CD4-positive, alpha-beta T cell (primary cell): ENCODE data around the gene CHID1. TPM values are rescaled to one million over a fixed set of nuclear protein-coding genes. Genes with fewer than 3 reads are reported as not detected.

Experiments used
- ATAC-seq: fragments of 200-7000 bp; cut with Tn5 transposase; one replicate; pipeline ENCODE4 v1.10.0; 2022; ENCODE audit warnings: mild to moderate bottlenecking; ENCODE audit not compliant: poor library complexity
- CTCF ChIA-PET: fragments of 350-600 bp; sonication (Branson Sonifier 250); formaldehyde crosslinking; loops from one replicate; lab custom pipeline; 2021; ENCODE audit warnings: antibody characterized with exemption, inconsistent platforms; lab: Charles Lee
- POLR2A ChIA-PET: fragments of 350-600 bp; sonication (Branson Sonifier 250); formaldehyde crosslinking; loops from one replicate; lab custom pipeline; 2021; ENCODE audit warnings: antibody characterized with exemption, inconsistent platforms; lab: Charles Lee
- DNase-seq, 14 experiments: peaks; one replicate each; pipeline ENCODE4 v3.0.0-alpha.2; 2013 to 2020; ENCODE audit warnings: mixed read lengths in 2 of 14
- H3K27ac ChIP-seq, 2 donors: one replicate each; pipeline versions ENCODE4 v1.5.1 to v1.7.0; 2013; ENCODE audit warnings: low read length in 2 of 2, low read depth in 1 of 2, mild to moderate bottlenecking in 1 of 2
- H3K27me3 ChIP-seq, 2 experiments: 1 replicate in 1 of 2; 2 replicates in 1 of 2; pipeline versions ENCODE4 v1.6.1 to v1.7.0; 2013; ENCODE audit warnings: low read length in 2 of 2, control low read depth in 1 of 2, mild to moderate bottlenecking in 1 of 2, moderate library complexity in 1 of 2; ENCODE audit not compliant: insufficient read depth in 2 of 2, control insufficient read depth in 1 of 2
- H3K36me3 ChIP-seq: one replicate; pipeline ENCODE4 v1.6.1; 2013; ENCODE audit warnings: low read length, control low read depth; ENCODE audit not compliant: insufficient read depth
- H3K4me1 ChIP-seq: one replicate; pipeline ENCODE4 v1.6.1; 2013; ENCODE audit warnings: low read length, control low read depth; ENCODE audit not compliant: insufficient read depth
- H3K4me3 ChIP-seq: one replicate; pipeline ENCODE4 v1.5.1; 2013; ENCODE audit warnings: mild to moderate bottlenecking, low read length, moderate library complexity
- H3K9me3 ChIP-seq, 2 experiments: 1 replicate in 1 of 2; 2 replicates in 1 of 2; pipeline versions ENCODE4 v1.6.1 to v1.7.0; 2013; ENCODE audit warnings: low read length in 2 of 2, mild to moderate bottlenecking in 2 of 2, control low read depth in 1 of 2, moderate library complexity in 1 of 2; ENCODE audit not compliant: control insufficient read depth in 1 of 2, insufficient read depth in 1 of 2
- H3K27ac Mint-ChIP-seq: one replicate; pipeline ENCODE4 v1.8.0; 2020; ENCODE audit warnings: mixed read lengths
- H3K27me3 Mint-ChIP-seq: one replicate; pipeline ENCODE4 v1.8.0; 2021; ENCODE audit warnings: mixed read lengths
- H3K36me3 Mint-ChIP-seq: one replicate; pipeline ENCODE4 v1.8.0; 2021; ENCODE audit warnings: low read depth, mixed read lengths
- H3K4me1 Mint-ChIP-seq: one replicate; pipeline ENCODE4 v1.8.0; 2021; ENCODE audit warnings: low read depth, mixed read lengths
- H3K4me3 Mint-ChIP-seq: one replicate; pipeline ENCODE4 v1.8.0; 2020; ENCODE audit warnings: mild to moderate bottlenecking, mixed read lengths
- H3K9me3 Mint-ChIP-seq: one replicate; pipeline ENCODE4 v1.8.0; 2020; ENCODE audit warnings: mixed read lengths
- CTCF ChIP-seq: fragments of 200-600 bp; IDR thresholded peaks from one replicate; pipeline ENCODE4 v1.8.0; 2022; ENCODE audit warnings: antibody characterized with exemption, mild to moderate bottlenecking
- intact Hi-C, 2 experiments: fragments of 100-400 bp; cut with DNase I in 1 of 2; cut with micrococcal nuclease in 1 of 2; formaldehyde crosslinking; loops; one replicate each; pipeline versions ENCODE4 v1.15.1 to v1.9.0; 2023 to 2025; cut with DNase I, micrococcal nuclease
- total RNA-seq, 174 experiments: library from RNA in 2 of 174; stranded (reverse) in 2 of 174; gene quantifications; one replicate each; pipeline ENCODE4 v1.2.3 and lab custom pipeline; 2021 to 2026

The CHID1 gene
- total RNA-seq, 2 experiments from 2014 or later, result 17.1 to 22.8 TPM

GRCh38 chr11:819129-819931, 91.3 kb downstream of the CHID1 start:
- ChIA-PET POLR2A (interaction anchor here (0.6 to 6.1 kb wide), 24 partner anchors 8 to 612 kb away, joined by 3 to 115 read pairs (median 6); partner anchors contain the start of genes BET1L, CD151, CRACR2B and DEAF1), CTCF (interaction anchor here (1.1 to 2.0 kb wide), 3 partner anchors 8 to 29 kb away, joined by 4 to 7 read pairs (median 4); no protein-coding TSS in a partner anchor)
- H3K36me3 Mint-ChIP-seq, result peaks cover 25% of the 10 kb centered on the region
- Histone ChIP-seq H3K9me3 (no peaks in the 10 kb centered on the region), H3K27me3 (no peaks in the 10 kb centered on the region), H3K27ac (peak overlapping the region; percentile 62 to 88), H3K36me3 (peaks cover 27% of the 10 kb centered on the region), H3K4me1 (peaks cover 34% of the 10 kb centered on the region), H3K4me3 (peak overlapping the region; percentile 74)
- DNase-seq (peak; percentile 83 to 96 (median 92)), ATAC-seq (peak; percentile 71)
- H3K9me3 Mint-ChIP-seq, result no peaks in the 10 kb centered on the region
- peak; percentile 21 for TF ChIP-seq CTCF
- intact Hi-C loops, result loop anchor here (1.0 kb wide), 1 partner anchor 10 kb away; the partner anchor contains the start of gene RPLP2 (in 2 of the 2)
- peaks cover 11% of the 10 kb centered on the region for H3K4me1 Mint-ChIP-seq
- H3K4me3 Mint-ChIP-seq, result peak overlapping the region; percentile 97
- no peaks in the 10 kb centered on the region for H3K27me3 Mint-ChIP-seq
- peak overlapping the region; percentile 92 for H3K27ac Mint-ChIP-seq

GRCh38 chr11:818396-819128, 92.0 kb downstream of the CHID1 start, which contains the start of gene PNPLA2:
Gene PNPLA2 (plus strand): TSS chr11:818914. CDS start chr11:819719, 805 bp downstream.
- Mint-ChIP-seq H3K4me1 (peaks cover 11% of the 10 kb centered on the region), H3K36me3 (peaks cover 25% of the 10 kb centered on the region), H3K27ac (peak within 1 kb of the TSS; percentile 92), H3K4me3 (peak within 1 kb of the TSS; percentile 97), H3K9me3 (no peaks in the 10 kb centered on the region), H3K27me3 (no peaks in the 10 kb centered on the region)
- Histone ChIP-seq H3K9me3 (no peaks in the 10 kb centered on the region), H3K36me3 (peaks cover 26% of the 10 kb centered on the region), H3K4me3 (peak within 1 kb of the TSS; percentile 74), H3K27me3 (no peaks in the 10 kb centered on the region), H3K4me1 (peaks cover 34% of the 10 kb centered on the region), H3K27ac (peak within 1 kb of the TSS; percentile 62 to 88)
- ChIA-PET CTCF (interaction anchor here (1.1 to 2.0 kb wide), 3 partner anchors 8 to 30 kb away, joined by 4 to 7 read pairs (median 4); no protein-coding TSS in a partner anchor), POLR2A (interaction anchor here (0.6 to 6.1 kb wide), 21 partner anchors 7 to 611 kb away, joined by 3 to 115 read pairs (median 7); partner anchors contain the start of genes BET1L, CD151, CRACR2B and GATD1)
- DNase-seq (no peak), ATAC-seq (no peak)
- intact Hi-C loops, result loop anchor here (1.0 kb wide), 1 partner anchor 9 kb away; the partner anchor contains the start of gene RPLP2 (in 2 of the 2)
- TF ChIP-seq CTCF, result no peak

Other genes starting within 250 kb of the CHID1 start
- 10 to 100 TPM; 68.4 to 79.6 TPM for gene DEAF1, start 215.6 kb downstream of the CHID1 start, total RNA-seq
- gene TMEM80, start 215.0 kb downstream of the CHID1 start, total RNA-seq, result 10 to 100 TPM; 21.0 to 22.0 TPM
- 1 to 10 TPM; 3.5 to 4.0 TPM for gene EPS8L2, start 204.6 kb downstream of the CHID1 start, total RNA-seq
- 10 to 100 TPM; 26.2 to 27.7 TPM for gene TALDO1, start 163.3 kb downstream of the CHID1 start, total RNA-seq
- gene GATD1, start 133.3 kb downstream of the CHID1 start, total RNA-seq, result 10 to 100 TPM; 14.7 to 16.1 TPM
- not detected for gene CEND1, start 120.7 kb downstream of the CHID1 start, total RNA-seq
- 10 to 100 TPM in 1 of 2 experiments, 1 to 10 TPM in 1; 9.1 to 11.1 TPM for gene SLC25A22, start 112.5 kb downstream of the CHID1 start, total RNA-seq
- gene PIDD1, start 105.6 kb downstream of the CHID1 start, total RNA-seq, result 10 to 100 TPM; 32.6 to 33.0 TPM
- gene RPLP2, start 100.8 kb downstream of the CHID1 start, total RNA-seq, result 1,000 to 10,000 TPM; 5,234 to 5,390 TPM
- 100 to 1,000 TPM; 202 to 220 TPM for gene PNPLA2, start 91.9 kb downstream of the CHID1 start, total RNA-seq
- under 1 TPM in 1 of 2 experiments, not detected in 1; 0.33 TPM for gene CRACR2B, start 82.9 kb downstream of the CHID1 start, total RNA-seq
- 10 to 100 TPM; 20.2 to 20.8 TPM for gene CD151, start 77.9 kb downstream of the CHID1 start, total RNA-seq
- gene POLR2L, start 68.3 kb downstream of the CHID1 start, total RNA-seq, result 10 to 100 TPM; 19.6 to 19.8 TPM
- gene TSPAN4, start 68.0 kb downstream of the CHID1 start, total RNA-seq, result 1 to 10 TPM; 1.6 to 2.0 TPM
- gene AP2A2, start 15.1 kb upstream of the CHID1 start, total RNA-seq, result 10 to 100 TPM; 45.9 to 46.6 TPM
- gene MUC6, start 125.9 kb upstream of the CHID1 start, total RNA-seq, result not detected
- not detected for gene MUC2, start 164.1 kb upstream of the CHID1 start, total RNA-seq
- gene MUC5AC, start 247.1 kb upstream of the CHID1 start, total RNA-seq, result not detected